HCT116 (cell line): ENCODE results near the gene CCDC17. TPM values are rescaled to one million over a fixed set of nuclear protein-coding genes. Genes with fewer than 3 reads are reported as not detected.

Source experiments
- ATAC-seq: fragments of 200-7000 bp; cut with Tn5 transposase; 2 replicates; pipeline ENCODE4 v1.9.1; 2020; ENCODE audit warnings: mild to moderate bottlenecking, moderate library complexity
- BruUV-seq: library from RNA; stranded (reverse); fragments of 400-500 nt; replicated peaks from 2 replicates; lab custom pipeline; 2021; lab: Mats Ljungman, UMichigan
- CTCF ChIA-PET: fragments of 300-600 bp; sonication (Branson Sonifier 250); formaldehyde crosslinking; loops from one replicate; lab custom pipeline; 2021; ENCODE audit warnings: antibody characterized with exemption; lab: Charles Lee
- POLR2A ChIA-PET: fragments of 300-600, 350-600 bp; sonication (Branson Sonifier 250); formaldehyde crosslinking; loops from one replicate; lab custom pipeline; 2021; ENCODE audit warnings: antibody characterized with exemption; lab: Charles Lee
- RAD21 ChIA-PET, 2 experiments: fragments of 300-600 bp; sonication (Branson Sonifier 250); formaldehyde crosslinking; loops; one replicate each; lab custom pipeline; 2023; ENCODE audit warnings: low total read pairs in 2 of 2; ENCODE audit not compliant: uncharacterized antibody in 2 of 2, unreplicated experiment in 2 of 2, low non-redundant PET in 1 of 2; lab: Charles Lee
- DNase-seq: peaks from one replicate; pipeline ENCODE4 v3.0.0-alpha.2; 2010; ENCODE audit warnings: low read depth, low spot score
- H2AFZ ChIP-seq: fragments of 200-600 bp; shearing (Covaris generic), sonication (generic); 2 replicates; pipeline ENCODE4 v1.6.1; 2017; ENCODE audit warnings: low read depth, mixed run types, mixed read lengths, antibody characterized with exemption, low read length; ENCODE audit not compliant: poor library complexity, severe bottlenecking
- H3K27ac ChIP-seq: 2 replicates; pipeline ENCODE4 v1.5.1; 2012; ENCODE audit warnings: low read depth, low read length
- H3K27me3 ChIP-seq: fragments of 200-600 bp; sonication (generic); 2 replicates; pipeline ENCODE4 v1.6.1; 2016; ENCODE audit warnings: mixed run types, low read length, mixed read lengths; ENCODE audit not compliant: insufficient read depth
- H3K36me3 ChIP-seq, 2 experiments: fragments of 200-500 bp in 1 of 2; fragments of 200-600 bp in 1 of 2; sonication (Bioruptor generic) in 1 of 2; sonication (generic) in 1 of 2; 2 replicates each; pipeline versions ENCODE4 v1.5.1 to v1.6.1; 2014 to 2016; ENCODE audit warnings: low read length in 2 of 2, inconsistent platforms in 1 of 2, mixed read lengths in 1 of 2, mixed run types in 1 of 2; ENCODE audit not compliant: insufficient read depth in 2 of 2, control insufficient read depth in 1 of 2
- H3K4me1 ChIP-seq, 2 experiments: fragments of 200-600 bp in 1 of 2; sonication (generic) in 1 of 2; 2 replicates each; pipeline versions ENCODE4 v1.5.1 to v1.6.1; 2012 to 2017; ENCODE audit warnings: low read length in 2 of 2, inconsistent platforms in 1 of 2, mild to moderate bottlenecking in 1 of 2, mixed read lengths in 1 of 2, mixed run types in 1 of 2, moderate library complexity in 1 of 2; ENCODE audit not compliant: insufficient read depth in 2 of 2, control insufficient read depth in 1 of 2
- H3K4me2 ChIP-seq: fragments of 200-600 bp; sonication (generic); 2 replicates; pipeline ENCODE4 v1.6.1; 2017; ENCODE audit warnings: mixed run types, low read length, mixed read lengths
- H3K4me3 ChIP-seq, 2 experiments: fragments of 200-600 bp in 1 of 2; sonication (generic) in 1 of 2; replicated peaks in 1 of 2; 2 replicates each; pipeline ENCODE4 v1.5.1; 2011 to 2016; ENCODE audit warnings: low read length in 2 of 2, control low read depth in 1 of 2, low read depth in 1 of 2, mild to moderate bottlenecking in 1 of 2, mixed read lengths in 1 of 2, mixed run types in 1 of 2
- H3K79me2 ChIP-seq: fragments of 200-600 bp; sonication (generic); 2 replicates; pipeline ENCODE4 v1.6.1; 2017; ENCODE audit warnings: mild to moderate bottlenecking, mixed run types, low read length, moderate library complexity, mixed read lengths; ENCODE audit not compliant: insufficient read depth
- H3K9ac ChIP-seq: fragments of 200-600 bp; sonication (generic); 2 replicates; pipeline ENCODE4 v1.6.1; 2016; ENCODE audit warnings: low read length, mixed read lengths
- H3K9me2 ChIP-seq: fragments of 200-600 bp; sonication (generic), shearing (Covaris generic); 2 replicates; pipeline ENCODE4 v1.6.1; 2017; ENCODE audit warnings: mixed run types, mild to moderate bottlenecking, moderate library complexity; ENCODE audit not compliant: insufficient read depth
- H3K9me3 ChIP-seq, 2 experiments: fragments of 200-500 bp in 1 of 2; fragments of 200-600 bp in 1 of 2; sonication (Bioruptor generic) in 1 of 2; sonication (generic) in 1 of 2; 2 replicates each; pipeline ENCODE4 v1.6.1; 2014 to 2017; ENCODE audit warnings: low read length in 2 of 2, mixed read lengths in 2 of 2, inconsistent platforms in 1 of 2, low read depth in 1 of 2, mild to moderate bottlenecking in 1 of 2, mixed run types in 1 of 2, moderate library complexity in 1 of 2; ENCODE audit not compliant: control insufficient read depth in 1 of 2, insufficient read depth in 1 of 2
- H4K20me1 ChIP-seq: fragments of 200-600 bp; sonication (generic), shearing (Covaris generic); 2 replicates; pipeline ENCODE4 v1.6.1; 2017; ENCODE audit warnings: mixed run types, mild to moderate bottlenecking, moderate library complexity; ENCODE audit not compliant: insufficient read depth
- CTCF ChIP-seq, 3 experiments: fragments of 200-600 bp in 1 of 3; sonication (generic) in 1 of 3; IDR thresholded peaks in 2 of 3; conservative IDR thresholded peaks in 1 of 3; 2 replicates each; pipeline ENCODE4 v1.5.1; 2012 to 2017; ENCODE audit warnings: low read depth in 2 of 3, low read length in 2 of 3, antibody characterized with exemption in 1 of 3, borderline replicate concordance in 1 of 3, control low read depth in 1 of 3, mild to moderate bottlenecking in 1 of 3, mixed read lengths in 1 of 3, mixed run types in 1 of 3, moderate library complexity in 1 of 3; ENCODE audit not compliant: insufficient read depth in 1 of 3
- EGR1 ChIP-seq: IDR thresholded peaks from 2 replicates; pipeline ENCODE4 v1.6.1; 2012; ENCODE audit warnings: low read depth
- ELF1 ChIP-seq: IDR thresholded peaks from 2 replicates; pipeline ENCODE4 v1.6.1; 2012; ENCODE audit warnings: low read depth, borderline replicate concordance
- EZH2phosphoT487 ChIP-seq: fragments of 200-600 bp; IDR thresholded peaks from 2 replicates; pipeline ENCODE4 v1.6.1; 2018; ENCODE audit warnings: antibody characterized with exemption, borderline replicate concordance
- FOSL1 ChIP-seq: IDR thresholded peaks from 2 replicates; pipeline ENCODE4 v1.6.1; 2012; ENCODE audit warnings: low read depth
- MAX ChIP-seq: IDR thresholded peaks from 2 replicates; pipeline ENCODE4 v1.6.1; 2012
- RAD21 ChIP-seq: IDR thresholded peaks from 2 replicates; pipeline ENCODE4 v1.6.1; 2012; ENCODE audit warnings: low read depth, mild to moderate bottlenecking
- REST ChIP-seq: IDR thresholded peaks from 2 replicates; pipeline ENCODE4 v1.6.1; 2012; ENCODE audit warnings: low read depth
- SIN3A ChIP-seq: IDR thresholded peaks from 2 replicates; pipeline ENCODE4 v1.6.1; 2012; ENCODE audit warnings: low read depth
- intact Hi-C: fragments of 100-400 bp; cut with micrococcal nuclease; formaldehyde crosslinking; loops from 2 replicates; pipeline ENCODE4 v1.10.0; 2022
- total RNA-seq: library from RNA; stranded (reverse); gene quantifications from one replicate; pipeline ENCODE4 v1.2.1, GENCODE V29; 2021; ENCODE audit not compliant: unreplicated experiment

Gene CCDC17
- total RNA-seq, 1 experiment from 2014 or later = 2.4 TPM

GRCh38 chr1:45585496-45586075, 38.3 kb downstream of the CCDC17 start:
- intact Hi-C loops = loop anchor here (10.0 kb wide), 1 partner anchor 299 kb away; no protein-coding TSS in a partner anchor
- Histone ChIP-seq H2AFZ (no peak overlapping the region), H3K27me3 (no peaks in the 10 kb centered on the region), H4K20me1 (peaks cover 25% of the 10 kb centered on the region; the same call in 1 of the 2 replicates), H3K27ac (no peak overlapping the region; the same call in 1 of the 2 replicates), H3K4me1 (peaks cover 12 to 19% of the 10 kb centered on the region in 2 experiments), H3K4me3 (peak overlapping the region; percentile 98 to 99), H3K9me3 (no peaks in the 10 kb centered on the region), H3K9ac (peak overlapping the region; percentile 99), H3K9me2 (no peaks in the 10 kb centered on the region), H3K36me3 (peaks cover 0 to 17% of the 10 kb centered on the region in 2 experiments; a peak in 3 of 4 replicates), H3K4me2 (peak overlapping the region; percentile 98), H3K79me2 (peaks cover 66% of the 10 kb centered on the region)
- TF ChIP-seq FOSL1 = no peak
- TF ChIP-seq EGR1 = no peak
- TF ChIP-seq EZH2phosphoT487 = no peak
- TF ChIP-seq SIN3A = no peak
- no peak for TF ChIP-seq CTCF (IDR thresholded peaks at IDR 0.05 in 2 of 3, conservative IDR thresholded peaks at IDR 0.05 in 1 of 3; ENCODE audit: borderline replicate concordance in 1 of 3, insufficient read depth in 1 of 3, low read depth in 2 of 3, low read length in 2 of 3)
- TF ChIP-seq RAD21 = no peak
- TF ChIP-seq ELF1 = no peak
- no peak for TF ChIP-seq REST
- no peak for TF ChIP-seq MAX
- ATAC-seq (no peak), DNase-seq (no peak)
- CTCF ChIA-PET = no interaction called here
- RAD21 ChIA-PET = interaction anchor here in 1 of 2 experiments (0.6 kb wide), 1 partner anchor 282 kb away, joined by 7 read pairs; no protein-coding TSS in a partner anchor
- BruUV-seq = no TSS peak
- POLR2A ChIA-PET = no interaction called here
